Measurements from ENCODE around the gene IRF4. TPM values are rescaled to one million over a fixed set of nuclear protein-coding genes. Genes with fewer than 3 reads are reported as not detected.
"Not testable (repeated sequence)": the region's sequence is repeated elsewhere in the genome, so short reads cannot be mapped to it uniquely, and the experiment has no call there.

IRF4 gene
- total and polyA plus RNA-seq, 2 donors: 0.30 to 2.0 TPM

DNA sequence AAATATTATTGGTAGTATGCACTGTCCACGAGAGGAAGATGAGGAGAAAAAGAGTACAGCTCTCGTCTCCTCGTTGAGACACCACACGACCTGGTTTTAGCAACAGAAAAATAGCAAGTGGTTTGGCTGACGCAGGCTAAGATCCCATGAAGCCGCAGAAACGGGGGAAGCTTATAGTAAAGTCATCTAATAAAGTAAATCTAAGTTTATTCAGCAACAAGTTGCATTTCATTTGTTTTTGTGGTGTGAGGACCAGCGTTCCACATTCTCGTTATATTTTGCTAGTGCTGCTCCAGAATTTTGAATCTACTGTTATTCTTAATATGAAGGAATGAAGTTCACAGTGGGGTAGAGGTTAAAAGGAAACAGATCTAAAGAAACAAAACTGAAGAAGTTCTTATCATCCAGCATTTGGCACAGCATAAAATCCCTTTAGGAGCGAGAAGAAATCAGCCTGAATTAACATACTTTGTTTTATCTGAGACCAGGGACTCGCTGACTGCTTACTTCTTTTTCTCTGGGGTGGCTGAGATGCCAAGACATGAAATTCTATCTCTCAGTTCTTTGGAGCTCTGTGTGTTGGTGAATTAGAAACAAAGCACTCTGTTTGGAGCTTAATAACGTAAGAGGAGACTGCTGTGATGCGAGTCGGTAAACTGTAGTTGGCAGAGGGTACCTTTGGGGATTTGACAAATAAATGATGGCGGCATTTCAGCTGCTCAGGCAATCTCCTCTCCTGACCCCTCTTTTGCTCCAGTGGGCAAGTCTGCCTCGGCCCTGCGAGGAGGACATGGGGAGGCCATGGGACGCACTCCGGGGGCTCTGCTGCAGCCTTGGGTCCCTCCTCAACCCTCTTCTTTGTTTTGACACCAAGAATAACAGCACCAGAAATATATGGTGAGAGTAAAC lies 24.9 kb upstream of the IRF4 start:
- Histone ChIP-seq H3K36me3 (ENCODE audit: insufficient read depth) (no peaks in the 10 kb centered on the region), H3K27ac (ENCODE audit: low read depth) (no peak overlapping the region), H3K4me3 (ENCODE audit: low read depth, low read length) (no peak overlapping the region), H3K4me1 (ENCODE audit: insufficient read depth) (no peaks in the 10 kb centered on the region)
- no peak for DNase-seq (ENCODE audit: extremely low spot score)
- 52% methylated on average over 19 of the region's 19 CpGs for WGBS

DNA sequence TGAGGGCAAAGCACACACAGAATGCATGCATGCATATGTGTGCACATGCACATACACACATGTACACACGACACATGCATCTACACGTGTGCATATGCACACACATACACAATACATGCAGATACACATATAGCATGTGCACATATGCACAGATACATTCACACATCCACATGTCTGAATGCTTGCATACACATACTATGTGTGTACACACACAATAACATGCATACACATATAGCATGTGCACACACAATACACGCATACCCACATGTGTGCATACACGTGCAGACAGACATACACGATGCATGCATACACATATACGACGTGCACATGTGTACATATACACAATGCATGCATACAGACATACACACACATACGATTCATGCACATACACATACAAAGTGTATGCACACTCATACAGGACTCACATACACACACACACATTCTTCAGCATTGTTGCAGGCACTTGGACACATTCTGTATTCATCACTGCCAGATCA lies 24.2 kb upstream of the IRF4 start:
- H3K36me3 ChIP-seq (ENCODE audit: insufficient read depth): no peaks in the 10 kb centered on the region
- DNase-seq (ENCODE audit: extremely low spot score): no peak
- WGBS: 84% methylated on average over 8 of the region's 8 CpGs
- no peak overlapping the region for H3K4me3 ChIP-seq (ENCODE audit: low read depth, low read length)
- no peaks in the 10 kb centered on the region for H3K4me1 ChIP-seq (ENCODE audit: insufficient read depth)
- no peak overlapping the region for H3K27ac ChIP-seq (ENCODE audit: low read depth)

DNA sequence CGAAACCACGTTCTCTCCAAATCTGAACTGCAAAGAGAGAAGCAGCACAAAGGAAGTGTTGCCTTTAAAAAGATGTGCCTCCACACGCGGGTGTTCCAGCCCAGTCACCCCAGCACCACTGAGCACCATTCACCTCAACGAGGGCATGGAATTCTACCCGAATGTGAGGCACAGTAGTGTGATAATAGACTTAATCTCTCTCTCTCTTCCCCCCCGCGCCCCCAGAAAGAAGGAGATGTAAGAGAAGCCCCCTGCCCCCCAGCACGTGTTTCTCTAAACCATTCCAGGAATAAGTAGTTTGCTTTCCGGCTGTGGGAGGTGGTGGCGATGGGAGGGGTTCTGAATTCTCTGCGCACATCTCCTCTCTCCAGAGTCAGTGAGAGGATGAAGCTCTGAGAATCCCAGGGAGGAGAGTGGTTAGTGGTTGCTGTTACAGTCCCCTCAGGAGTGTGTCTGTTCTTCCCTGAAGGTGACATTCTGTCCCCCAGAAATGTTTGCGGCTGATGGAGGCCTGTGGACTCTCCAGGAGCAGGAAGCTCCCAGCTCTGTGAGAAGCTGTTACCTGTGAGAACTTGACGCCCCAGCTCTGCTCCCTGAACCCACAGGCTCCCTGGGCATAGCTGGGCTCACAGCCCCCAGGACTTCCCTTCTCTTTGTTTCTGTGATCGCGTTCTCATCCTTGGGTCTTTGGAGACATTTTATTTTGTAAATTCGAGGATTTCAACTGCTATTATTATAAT lies 23.5 kb upstream of the IRF4 start:
- no peak overlapping the region for H3K4me3 ChIP-seq (ENCODE audit: low read depth, low read length)
- WGBS: 73% methylated on average over 17 of the region's 17 CpGs
- DNase-seq (ENCODE audit: extremely low spot score): no peak
- H3K4me1 ChIP-seq (ENCODE audit: insufficient read depth): no peaks in the 10 kb centered on the region
- no peaks in the 10 kb centered on the region for H3K36me3 ChIP-seq (ENCODE audit: insufficient read depth)
- no peak overlapping the region for H3K27ac ChIP-seq (ENCODE audit: low read depth)

DNA sequence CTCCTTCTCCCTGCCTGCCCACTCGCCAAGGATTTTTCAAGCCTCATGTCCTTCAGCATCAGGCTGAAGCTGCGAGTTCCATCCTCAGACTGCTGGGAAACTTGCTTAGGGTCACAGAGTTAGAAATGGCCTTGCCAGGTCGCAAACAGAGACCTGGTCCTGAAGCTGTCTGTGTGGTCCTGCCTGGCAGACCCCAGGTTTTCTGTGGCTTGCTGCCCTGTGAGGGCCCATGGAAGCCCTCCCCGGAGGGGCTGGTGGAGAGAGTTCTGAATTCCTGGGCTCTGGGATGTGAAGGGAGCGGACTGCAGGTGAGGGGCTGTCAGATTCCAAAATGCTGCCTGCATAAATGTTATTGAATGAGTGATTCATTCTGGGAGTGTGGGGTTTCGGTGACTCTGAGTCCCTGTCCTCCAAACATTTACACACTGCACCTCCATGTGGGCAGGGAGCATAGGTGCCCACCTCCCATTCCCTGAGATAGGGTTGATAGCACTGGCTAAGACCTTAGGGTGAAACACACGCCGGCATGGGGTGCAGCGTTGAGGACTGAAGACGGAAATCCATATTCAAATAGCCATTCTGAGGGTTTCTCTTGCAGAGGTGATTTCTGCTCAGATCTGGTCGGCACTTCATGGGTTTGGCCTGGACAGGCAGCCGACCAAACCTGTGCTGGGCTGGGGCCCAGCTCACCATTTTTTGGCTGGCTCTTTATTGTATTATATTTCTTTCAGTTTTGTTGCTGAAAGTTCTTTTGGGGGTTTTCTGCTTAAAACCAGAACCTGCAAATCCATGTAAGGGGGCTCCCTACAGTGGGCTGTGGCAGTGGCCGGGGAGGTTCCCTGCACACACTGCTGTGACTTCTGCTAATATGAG lies 21.8 kb upstream of the IRF4 start:
- Histone ChIP-seq H3K27ac (ENCODE audit: low read depth) (no peak overlapping the region), H3K4me3 (ENCODE audit: low read depth, low read length) (no peak overlapping the region), H3K36me3 (ENCODE audit: insufficient read depth) (no peaks in the 10 kb centered on the region), H3K4me1 (ENCODE audit: insufficient read depth) (no peaks in the 10 kb centered on the region)
- 78% methylated on average over 13 of the region's 13 CpGs for WGBS
- no peak for DNase-seq (ENCODE audit: extremely low spot score)

DNA sequence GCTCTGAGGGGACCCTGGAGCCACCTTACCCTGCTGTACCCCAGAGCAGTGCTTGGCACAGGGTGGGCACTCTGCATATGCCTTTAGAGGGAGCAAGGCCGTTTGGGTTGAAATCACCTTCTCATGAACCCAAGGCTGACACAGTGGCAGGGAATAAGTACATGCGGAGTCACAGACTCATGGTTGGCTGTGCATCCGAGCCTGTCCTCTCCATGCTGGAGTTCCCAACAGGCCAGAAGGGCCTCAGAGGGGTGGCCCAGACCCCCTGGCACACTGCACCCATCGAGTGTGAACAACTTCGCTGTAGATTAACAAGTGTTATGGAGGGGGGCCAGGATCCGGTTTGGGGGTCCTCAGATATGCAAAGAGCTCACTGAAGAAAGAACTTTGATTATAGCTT lies 21.0 kb upstream of the IRF4 start:
- no peaks in the 10 kb centered on the region for H3K4me1 ChIP-seq (ENCODE audit: insufficient read depth)
- no peak overlapping the region for H3K4me3 ChIP-seq (ENCODE audit: low read depth, low read length)
- no peaks in the 10 kb centered on the region for H3K36me3 ChIP-seq (ENCODE audit: insufficient read depth)
- DNase-seq (ENCODE audit: extremely low spot score): no peak
- no peak overlapping the region for H3K27ac ChIP-seq (ENCODE audit: low read depth)
- WGBS: 77% methylated on average over 6 of the region's 6 CpGs

DNA sequence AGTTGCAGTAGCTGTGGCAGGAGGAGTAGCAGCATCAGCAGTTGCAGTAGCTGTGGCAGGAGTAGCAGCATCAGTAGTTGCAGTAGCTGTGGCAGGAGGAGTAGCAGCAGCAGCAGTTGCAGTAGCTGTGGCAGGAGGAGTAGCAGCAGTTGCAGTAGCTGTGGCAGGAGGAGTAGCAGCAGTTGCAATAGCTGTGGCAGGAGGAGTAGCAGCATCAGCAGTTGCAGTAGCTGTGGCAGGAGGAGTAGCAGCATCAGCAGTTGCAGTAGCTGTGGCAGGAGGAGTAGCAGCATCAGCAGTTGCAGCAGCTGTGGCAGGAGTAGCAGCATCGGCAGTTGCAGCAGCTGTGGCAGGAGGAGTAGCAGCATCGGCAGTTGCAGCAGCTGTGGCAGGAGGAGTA lies 19.7 kb upstream of the IRF4 start:
- H3K4me3 ChIP-seq (ENCODE audit: low read depth, low read length); H3K27ac ChIP-seq (ENCODE audit: low read depth); H3K36me3 ChIP-seq (ENCODE audit: insufficient read depth); H3K4me1 ChIP-seq (ENCODE audit: insufficient read depth); DNase-seq (ENCODE audit: extremely low spot score): not testable (repeated sequence)
- WGBS: 91% methylated on average over 2 of the region's 2 CpGs

DNA sequence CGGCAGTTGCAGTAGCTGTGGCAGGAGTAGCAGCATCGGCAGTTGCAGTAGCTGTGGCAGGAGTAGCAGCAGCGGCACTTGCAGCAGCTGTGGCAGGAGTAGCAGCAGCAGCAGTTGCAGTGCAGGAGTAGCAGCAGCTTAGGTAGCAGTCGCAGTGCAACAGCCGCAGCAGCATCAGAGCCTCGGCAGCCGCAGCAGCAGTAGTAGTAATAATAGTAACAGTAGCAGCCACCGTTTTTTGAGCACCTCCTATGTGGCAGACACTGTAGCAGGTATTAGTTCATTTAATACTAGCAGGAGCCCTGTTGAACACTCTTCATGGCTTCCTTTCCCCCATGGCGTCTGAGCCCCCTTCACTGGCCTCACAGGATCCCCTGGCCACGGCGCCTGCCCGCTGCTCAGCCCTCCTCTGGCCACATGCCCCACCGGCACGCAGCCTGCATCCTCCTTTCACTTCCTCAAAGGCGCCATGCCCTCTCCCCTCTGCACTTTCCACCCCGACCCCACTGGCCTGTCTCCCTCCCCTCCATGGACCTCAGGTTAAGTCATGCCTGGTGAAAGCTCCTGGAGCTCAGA lies 19.1 kb upstream of the IRF4 start:
- H3K36me3 ChIP-seq (ENCODE audit: insufficient read depth): no peaks in the 10 kb centered on the region
- no peak overlapping the region for H3K27ac ChIP-seq (ENCODE audit: low read depth)
- no peak for DNase-seq (ENCODE audit: extremely low spot score)
- no peak overlapping the region for H3K4me3 ChIP-seq (ENCODE audit: low read depth, low read length)
- no peaks in the 10 kb centered on the region for H3K4me1 ChIP-seq (ENCODE audit: insufficient read depth)
- WGBS: 65% methylated on average over 16 of the region's 16 CpGs

DNA sequence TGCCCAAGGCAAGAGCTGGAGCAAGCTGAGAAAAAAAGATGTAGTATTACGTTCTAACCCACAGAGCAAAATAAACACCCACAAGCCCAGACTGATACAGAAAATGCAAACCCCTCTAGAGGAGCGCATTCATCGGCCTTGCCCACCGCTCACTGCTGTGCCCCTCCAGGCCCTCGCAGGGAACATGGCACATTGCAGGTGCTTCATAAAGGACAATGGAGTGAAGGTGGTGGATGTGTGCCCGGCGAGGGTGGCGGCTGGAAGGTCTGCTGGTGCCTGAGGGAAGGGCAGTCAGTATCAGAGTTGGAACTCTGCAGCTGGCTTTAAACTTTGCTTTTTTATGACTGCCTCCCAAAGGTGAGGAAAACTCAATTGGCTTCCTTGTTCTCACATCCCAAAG lies 18.5 kb upstream of the IRF4 start:
- 80% methylated on average over 8 of the region's 8 CpGs for WGBS
- no peaks in the 10 kb centered on the region for H3K4me1 ChIP-seq (ENCODE audit: insufficient read depth)
- no peaks in the 10 kb centered on the region for H3K36me3 ChIP-seq (ENCODE audit: insufficient read depth)
- H3K27ac ChIP-seq (ENCODE audit: low read depth): no peak overlapping the region
- no peak overlapping the region for H3K4me3 ChIP-seq (ENCODE audit: low read depth, low read length)
- DNase-seq (ENCODE audit: extremely low spot score): no peak

DNA sequence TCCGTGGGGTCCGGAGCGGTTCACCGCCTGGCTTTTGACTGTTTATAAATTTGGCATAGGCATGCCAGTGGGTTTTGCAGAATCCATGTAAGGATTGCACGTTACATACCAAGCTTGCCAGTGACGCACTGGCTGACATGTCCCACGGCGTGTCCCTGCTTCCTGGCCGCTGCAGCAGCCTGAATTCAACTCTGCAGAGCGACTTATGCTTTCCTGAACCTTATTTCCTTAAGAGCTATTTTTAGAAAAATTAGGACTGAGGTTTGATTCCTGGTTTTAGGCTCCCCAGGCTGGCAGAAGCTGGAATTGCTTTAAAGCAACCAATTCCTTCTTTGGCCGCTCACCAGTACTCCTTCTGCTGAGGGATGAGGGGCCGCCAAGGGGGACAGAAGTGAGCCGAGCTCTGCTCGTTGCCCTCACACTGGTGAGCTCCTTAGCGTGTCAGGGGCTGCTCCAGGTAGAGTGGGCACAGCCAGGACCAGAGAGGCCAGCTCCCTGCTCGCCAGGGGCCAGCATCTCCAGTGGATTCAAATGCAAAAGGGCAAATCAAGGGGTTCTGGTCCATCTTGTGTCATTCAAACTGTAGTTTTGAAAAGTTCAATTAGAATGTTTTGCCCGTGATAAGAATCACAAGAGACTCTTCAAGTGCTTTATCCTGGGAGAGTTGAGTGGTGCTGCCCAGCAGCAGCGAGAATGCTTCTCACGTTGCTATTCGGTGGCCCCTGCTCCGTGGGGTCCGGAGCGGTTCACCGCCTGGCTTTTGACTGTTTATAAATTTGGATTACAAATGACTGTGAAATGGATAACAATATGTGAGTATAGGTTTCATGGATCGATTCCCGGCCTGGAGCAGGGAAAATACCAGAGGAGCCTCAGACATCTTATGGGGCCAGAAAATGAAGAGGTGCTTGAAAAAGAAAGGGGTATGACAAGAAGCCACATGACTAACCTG lies 17.5 kb upstream of the IRF4 start:
- H3K4me3 ChIP-seq (ENCODE audit: low read depth, low read length): no peak overlapping the region
- no peak for DNase-seq (ENCODE audit: extremely low spot score)
- WGBS: 48% methylated on average over 26 of the region's 26 CpGs
- no peak overlapping the region for H3K27ac ChIP-seq (ENCODE audit: low read depth)
- no peaks in the 10 kb centered on the region for H3K36me3 ChIP-seq (ENCODE audit: insufficient read depth)
- H3K4me1 ChIP-seq (ENCODE audit: insufficient read depth): no peaks in the 10 kb centered on the region

DNA sequence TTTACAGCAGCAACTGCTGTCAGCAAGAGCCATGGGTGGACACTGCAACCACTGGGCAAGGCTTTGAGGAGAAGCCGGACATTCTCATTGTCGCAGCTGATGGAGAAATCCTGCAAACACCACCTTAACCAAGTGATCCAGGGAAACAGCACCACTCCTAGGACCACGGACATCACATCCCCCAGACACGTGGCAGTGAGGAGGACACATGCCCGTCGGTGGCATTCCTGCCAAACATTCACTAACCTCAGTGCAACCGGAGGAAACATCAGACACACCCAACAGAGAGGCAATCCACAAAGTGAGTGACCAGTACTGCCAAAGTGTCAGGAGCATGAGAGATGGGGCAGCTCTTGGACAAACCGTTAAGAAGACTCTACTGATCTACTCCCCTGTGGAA lies 16.6 kb upstream of the IRF4 start:
- Histone ChIP-seq H3K4me1 (ENCODE audit: insufficient read depth) (no peaks in the 10 kb centered on the region), H3K4me3 (ENCODE audit: low read depth, low read length) (no peak overlapping the region), H3K36me3 (ENCODE audit: insufficient read depth) (no peaks in the 10 kb centered on the region), H3K27ac (ENCODE audit: low read depth) (no peak overlapping the region)
- no peak for DNase-seq (ENCODE audit: extremely low spot score)
- WGBS: 82% methylated on average over 8 of the region's 8 CpGs

DNA sequence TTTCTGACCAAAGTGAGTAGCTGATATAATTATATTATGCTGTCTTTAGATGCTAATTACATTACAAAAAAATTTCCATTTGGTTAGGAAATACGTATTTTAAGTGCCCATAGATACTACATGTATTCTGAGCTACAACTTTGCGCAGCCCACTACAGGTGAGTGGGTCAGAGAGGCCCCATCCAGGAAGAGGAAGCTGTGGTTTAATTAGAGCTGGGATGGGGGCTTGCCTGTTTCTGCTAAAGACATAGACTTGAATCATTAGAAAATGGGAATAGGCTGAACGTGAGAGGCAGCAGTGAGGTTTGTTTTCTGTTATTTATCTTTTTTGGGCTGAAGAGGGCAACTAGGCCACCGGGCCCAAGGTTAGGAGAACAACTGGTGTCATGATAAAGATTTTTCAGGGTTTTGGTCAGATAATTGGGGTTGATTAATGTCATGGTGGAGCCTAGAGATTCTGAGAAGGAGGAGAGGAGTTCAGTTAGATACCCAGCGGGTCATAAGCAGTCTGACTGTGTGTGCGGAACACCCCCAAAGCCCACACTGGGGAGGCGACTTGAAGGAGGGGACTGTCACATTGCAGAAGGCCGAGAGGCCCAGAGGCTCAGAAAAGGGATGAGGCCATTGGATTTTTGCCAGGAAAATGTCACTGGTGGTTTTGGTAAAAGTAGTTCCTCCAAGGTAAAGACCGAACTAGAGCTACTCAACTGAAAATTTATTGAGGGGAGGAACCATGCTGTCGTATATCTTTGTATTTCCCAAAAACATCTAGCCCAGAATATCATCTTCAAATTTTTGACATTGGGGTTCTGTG lies 14.5 kb upstream of the IRF4 start:
- Histone ChIP-seq H3K27ac (ENCODE audit: low read depth) (no peak overlapping the region), H3K4me3 (ENCODE audit: low read depth, low read length) (no peak overlapping the region), H3K36me3 (ENCODE audit: insufficient read depth) (no peaks in the 10 kb centered on the region), H3K4me1 (ENCODE audit: insufficient read depth) (no peaks in the 10 kb centered on the region)
- DNase-seq (ENCODE audit: extremely low spot score): no peak
- 77% methylated on average over 10 of the region's 10 CpGs for WGBS

DNA sequence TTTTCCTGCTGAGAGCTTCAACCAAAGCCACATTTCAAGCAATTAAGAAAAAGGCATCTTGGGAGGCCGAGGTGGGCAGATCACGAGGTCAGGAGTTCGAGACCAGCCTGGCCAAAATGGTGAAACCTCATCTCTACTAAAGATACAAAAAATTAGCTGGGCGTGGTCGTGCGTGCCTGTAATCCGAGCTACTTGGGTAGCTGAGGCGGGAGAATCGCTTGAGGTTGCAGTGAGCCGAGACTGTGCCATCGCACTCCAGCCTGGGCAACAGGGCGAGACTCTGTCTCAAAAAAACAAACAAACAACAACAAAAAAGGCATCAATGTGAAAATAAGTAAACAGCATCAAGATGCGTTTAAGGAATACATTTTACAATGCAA lies 13.9 kb upstream of the IRF4 start:
- not testable (repeated sequence) for DNase-seq (ENCODE audit: extremely low spot score); H3K4me3 ChIP-seq (ENCODE audit: low read depth, low read length); H3K36me3 ChIP-seq (ENCODE audit: insufficient read depth); H3K4me1 ChIP-seq (ENCODE audit: insufficient read depth); H3K27ac ChIP-seq (ENCODE audit: low read depth)
- WGBS: 88% methylated on average over 13 of the region's 13 CpGs
